GM19193 (cell line): ENCODE results near the gene RNF181.

Experiments used
- POLR2A ChIP-seq: IDR thresholded peaks from 4 replicates; pipeline ENCODE4 v1.6.1; 2011; ENCODE audit not compliant: insufficient read depth, insufficient read length; ENCODE audit errors: extremely low read depth

RNF181 gene

GRCh38 chr2:85584857-85585780 is 10.4 kb upstream of the RNF181 start:
- no peak for TF ChIP-seq POLR2A

- TF ChIP-seq POLR2A, result no peak
Observed at GRCh38 chr2:85585781-85586105, 9.8 kb upstream of the RNF181 start.

- no peak for TF ChIP-seq POLR2A
Observed at GRCh38 chr2:85588236-85588635, 7.3 kb upstream of the RNF181 start.

GRCh38 chr2:85588645-85589044 is 6.9 kb upstream of the RNF181 start:
- no peak for TF ChIP-seq POLR2A

GRCh38 chr2:85589181-85589580 is 6.4 kb upstream of the RNF181 start:
- TF ChIP-seq POLR2A, result no peak

GRCh38 chr2:85589982-85590791 is 5.4 kb upstream of the RNF181 start:
- no peak for TF ChIP-seq POLR2A

GRCh38 chr2:85590950-85591349 is 4.6 kb upstream of the RNF181 start:
- TF ChIP-seq POLR2A, result no peak

GRCh38 chr2:85591563-85591962 is 4.0 kb upstream of the RNF181 start:
- TF ChIP-seq POLR2A, result no peak

GRCh38 chr2:85593023-85593422 is 2.5 kb upstream of the RNF181 start:
- no peak for TF ChIP-seq POLR2A

GRCh38 chr2:85594715-85595300 is 737 bp upstream of the RNF181 start:
- no peak for TF ChIP-seq POLR2A

GRCh38 chr2:85596026-85596333 is 435 bp downstream of the RNF181 start:
- no peak for TF ChIP-seq POLR2A

GRCh38 chr2:85596486-85597143 is 1.1 kb downstream of the RNF181 start:
- no peak for TF ChIP-seq POLR2A

GRCh38 chr2:85597241-85597640 is 1.7 kb downstream of the RNF181 start:
- TF ChIP-seq POLR2A, result no peak

- TF ChIP-seq POLR2A, result no peak
Observed at GRCh38 chr2:85598594-85599340, 3.2 kb downstream of the RNF181 start.
